Suprapubic skin (tissue), 4 donors: Measurements from ENCODE around the gene CHD9. TPM values are rescaled to one million over a fixed set of nuclear protein-coding genes. Genes with fewer than 3 reads are reported as not detected.

Experiments used
- DNase-seq, 2 donors: peaks; one replicate each; pipeline ENCODE4 v3.0.0-alpha.2; 2019; ENCODE audit warnings: low spot score in 2 of 2
- H3K27ac ChIP-seq: fragments of 200-600 bp; sonication (generic); one replicate; pipeline ENCODE4 v1.5.1; 2019
- H3K27me3 ChIP-seq: fragments of 200-600 bp; sonication (generic); one replicate; pipeline ENCODE4 v1.5.1; 2019
- H3K36me3 ChIP-seq: fragments of 200-600 bp; sonication (generic); one replicate; pipeline ENCODE4 v1.5.1; 2019
- H3K4me1 ChIP-seq: fragments of 200-600 bp; sonication (generic); one replicate; pipeline ENCODE4 v1.5.1; 2019
- H3K4me3 ChIP-seq: fragments of 200-600 bp; sonication (generic); one replicate; pipeline ENCODE4 v1.5.1; 2019; ENCODE audit warnings: mild to moderate bottlenecking
- H3K9me3 ChIP-seq: fragments of 200-600 bp; sonication (generic); one replicate; pipeline ENCODE4 v1.5.1; 2019
- CTCF ChIP-seq, 2 donors: fragments of 200-600 bp in 1 of 2; fragments of 450-650 bp in 1 of 2; sonication (generic) in 1 of 2; IDR thresholded peaks; one replicate each; pipeline ENCODE4 v1.5.1; 2016 to 2019; ENCODE audit warnings: antibody characterized with exemption in 2 of 2, mild to moderate bottlenecking in 1 of 2, moderate library complexity in 1 of 2
- EP300 ChIP-seq: sonication (generic); formaldehyde crosslinking; IDR thresholded peaks from one replicate; pipeline ENCODE4 v1.6.1; 2017; ENCODE audit warnings: antibody characterized with exemption
- POLR2A ChIP-seq, 2 donors: fragments of 450-650 bp; IDR thresholded peaks; one replicate each; pipeline ENCODE4 v1.6.1; 2017; ENCODE audit warnings: antibody characterized with exemption in 2 of 2, mild to moderate bottlenecking in 2 of 2, moderate library complexity in 2 of 2
- POLR2AphosphoS5 ChIP-seq, 3 donors: sonication (generic); formaldehyde crosslinking; IDR thresholded peaks; one replicate each; pipeline ENCODE4 v1.6.1; 2017; ENCODE audit warnings: antibody characterized with exemption in 3 of 3
- WGBS: methylation state at CpG from one replicate; pipeline ENCODE4 v1.1.5; 2018; 5-methylcytosine and 5-hydroxymethylcytosine counted together
- total RNA-seq, 4 donors: library from RNA; depleted of rRNA; stranded (reverse); fragments of >200 nt; gene quantifications; one replicate each; pipeline ENCODE4 v1.1.0, GENCODE V29; 2016

Gene CHD9
- total RNA-seq, 4 donors from 2014 or later = 56.6 to 129 (median 70.4) TPM

DNA sequence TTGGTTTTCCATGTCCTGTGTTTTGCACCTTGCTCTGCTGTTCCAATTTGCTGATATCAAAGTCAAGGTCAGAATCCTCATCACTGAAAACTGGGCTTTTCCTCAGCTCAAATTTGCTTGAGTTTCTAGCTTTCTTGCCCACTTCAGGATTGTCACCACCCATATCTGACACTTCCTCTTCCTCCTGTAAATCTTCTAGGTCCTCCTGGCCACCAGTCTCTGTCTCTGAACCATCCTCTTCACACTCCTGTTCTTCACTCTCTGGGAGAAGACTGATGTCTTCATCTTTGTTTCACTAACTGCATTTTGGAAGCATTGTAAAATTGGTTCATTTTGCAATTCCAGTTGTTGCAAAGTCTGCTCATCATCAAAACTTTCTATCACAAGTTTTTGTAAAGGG lies 316.0 kb downstream of the CHD9 start:
- H3K36me3 ChIP-seq = no peaks in the 10 kb centered on the region
- peaks cover 13% of the 10 kb centered on the region for H3K27me3 ChIP-seq
- no peak for DNase-seq
- no peak for TF ChIP-seq CTCF (IDR thresholded peaks at IDR 0.05)
- TF ChIP-seq POLR2AphosphoS5 (IDR thresholded peaks at IDR 0.05) = no peak
- no peak for TF ChIP-seq POLR2A (IDR thresholded peaks at IDR 0.05)
- TF ChIP-seq EP300 = no peak
- H3K4me1 ChIP-seq = peaks cover 14% of the 10 kb centered on the region
- no peak overlapping the region for H3K27ac ChIP-seq
- H3K9me3 ChIP-seq = no peaks in the 10 kb centered on the region
- no peak overlapping the region for H3K4me3 ChIP-seq

DNA sequence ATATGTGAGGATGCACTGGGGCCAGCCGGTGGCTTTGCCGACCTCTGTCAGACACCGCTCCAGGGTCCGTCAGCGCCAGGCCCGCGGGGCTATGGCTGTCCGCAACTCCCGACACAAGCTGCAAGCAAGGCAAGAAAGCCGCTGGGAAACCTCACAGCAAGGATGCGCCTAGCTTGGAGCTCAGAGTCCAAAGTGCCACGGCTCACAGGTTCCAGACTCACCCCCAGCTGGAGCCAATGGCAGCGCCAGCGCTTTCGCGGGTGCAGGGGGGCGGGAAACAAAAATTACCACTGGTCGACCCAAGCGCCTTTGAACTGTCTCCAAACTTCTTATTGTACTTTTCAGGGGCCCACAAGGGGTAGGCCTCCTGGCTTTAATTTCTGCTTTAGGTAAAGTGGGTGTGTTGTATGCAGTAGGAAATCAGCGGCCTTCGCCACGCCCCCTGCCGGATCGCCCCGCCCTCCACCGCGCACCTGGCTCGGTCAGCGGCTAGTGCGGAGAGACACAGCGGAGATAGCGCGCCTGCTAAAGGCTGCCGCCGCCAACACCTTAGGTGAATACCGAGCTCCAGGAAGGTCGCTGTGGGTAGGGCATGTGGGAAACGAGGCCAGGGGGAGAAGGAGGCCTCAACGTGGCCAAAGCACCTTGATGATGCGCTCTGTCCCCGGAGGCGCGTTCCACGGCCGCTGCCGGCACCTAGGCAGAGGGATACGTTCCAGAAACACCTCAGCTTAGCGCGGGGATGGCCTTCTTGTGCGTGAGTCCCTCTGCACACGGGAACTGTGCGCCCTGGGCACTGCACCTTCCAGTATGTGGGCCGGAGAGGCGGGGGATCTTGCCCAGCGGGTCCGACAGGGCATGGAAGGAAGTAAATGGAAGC lies 318.4 kb downstream of the CHD9 start:
- Histone ChIP-seq H3K36me3 (no peaks in the 10 kb centered on the region), H3K9me3 (no peaks in the 10 kb centered on the region), H3K4me1 (peaks cover 15% of the 10 kb centered on the region), H3K27me3 (peaks cover 13% of the 10 kb centered on the region), H3K4me3 (peak overlapping the region; percentile 52), H3K27ac (no peak overlapping the region)
- no peak for DNase-seq
- 24% methylated on average over 26 of the region's 56 CpGs for WGBS
- TF ChIP-seq CTCF (IDR thresholded peaks at IDR 0.05) = no peak
- TF ChIP-seq EP300 = no peak
- TF ChIP-seq POLR2AphosphoS5 (IDR thresholded peaks at IDR 0.05) = no peak
- TF ChIP-seq POLR2A (IDR thresholded peaks at IDR 0.05) = no peak

GRCh38 chr16:53374800-53375199 lies 320.0 kb downstream of the CHD9 start:
- no peak for DNase-seq
- Histone ChIP-seq H3K36me3 (no peaks in the 10 kb centered on the region), H3K4me3 (no peak overlapping the region), H3K27me3 (peaks cover 13% of the 10 kb centered on the region), H3K4me1 (peaks cover 16% of the 10 kb centered on the region), H3K9me3 (no peaks in the 10 kb centered on the region), H3K27ac (no peak overlapping the region)
- 94% methylated on average over 5 of the region's 5 CpGs for WGBS
- TF ChIP-seq POLR2A (IDR thresholded peaks at IDR 0.05) = no peak
- TF ChIP-seq CTCF (IDR thresholded peaks at IDR 0.05) = no peak
- TF ChIP-seq POLR2AphosphoS5 (IDR thresholded peaks at IDR 0.05) = no peak
- no peak for TF ChIP-seq EP300

- Histone ChIP-seq H3K27ac (no peak overlapping the region), H3K4me3 (no peak overlapping the region), H3K4me1 (peaks cover 12% of the 10 kb centered on the region), H3K36me3 (no peaks in the 10 kb centered on the region), H3K27me3 (peaks cover 5% of the 10 kb centered on the region), H3K9me3 (no peaks in the 10 kb centered on the region)
- no peak for DNase-seq
- no peak for TF ChIP-seq POLR2A (IDR thresholded peaks at IDR 0.05)
- no peak for TF ChIP-seq POLR2AphosphoS5 (IDR thresholded peaks at IDR 0.05)
- WGBS = 32% methylated on average over 5 of the region's 5 CpGs
Observed at GRCh38 chr16:53378138-53378537, 323.3 kb downstream of the CHD9 start.

Other genes with a start within 250 kb of the CHD9 start
- 10 to 100 TPM in 3 of 4 donors, 1 to 10 TPM in 1; 8.7 to 33.3 (median 17.0) TPM for gene CHD9NB, start 2.1 kb upstream of the CHD9 start, total RNA-seq